ENCODE measurements around the gene COPS2. TPM values are rescaled to one million over a fixed set of nuclear protein-coding genes. Genes with fewer than 3 reads are reported as not detected.
"Not testable (repeated sequence)": the region's sequence is repeated elsewhere in the genome, so short reads cannot be mapped to it uniquely, and the experiment has no call there.

The COPS2 gene
- total and polyA plus RNA-seq, 9 of the 15 experiments (the other 6 are each of a cell fraction or from before 2014, with no cell fraction given) = 66.4 to 154 (median 117) TPM

DNA sequence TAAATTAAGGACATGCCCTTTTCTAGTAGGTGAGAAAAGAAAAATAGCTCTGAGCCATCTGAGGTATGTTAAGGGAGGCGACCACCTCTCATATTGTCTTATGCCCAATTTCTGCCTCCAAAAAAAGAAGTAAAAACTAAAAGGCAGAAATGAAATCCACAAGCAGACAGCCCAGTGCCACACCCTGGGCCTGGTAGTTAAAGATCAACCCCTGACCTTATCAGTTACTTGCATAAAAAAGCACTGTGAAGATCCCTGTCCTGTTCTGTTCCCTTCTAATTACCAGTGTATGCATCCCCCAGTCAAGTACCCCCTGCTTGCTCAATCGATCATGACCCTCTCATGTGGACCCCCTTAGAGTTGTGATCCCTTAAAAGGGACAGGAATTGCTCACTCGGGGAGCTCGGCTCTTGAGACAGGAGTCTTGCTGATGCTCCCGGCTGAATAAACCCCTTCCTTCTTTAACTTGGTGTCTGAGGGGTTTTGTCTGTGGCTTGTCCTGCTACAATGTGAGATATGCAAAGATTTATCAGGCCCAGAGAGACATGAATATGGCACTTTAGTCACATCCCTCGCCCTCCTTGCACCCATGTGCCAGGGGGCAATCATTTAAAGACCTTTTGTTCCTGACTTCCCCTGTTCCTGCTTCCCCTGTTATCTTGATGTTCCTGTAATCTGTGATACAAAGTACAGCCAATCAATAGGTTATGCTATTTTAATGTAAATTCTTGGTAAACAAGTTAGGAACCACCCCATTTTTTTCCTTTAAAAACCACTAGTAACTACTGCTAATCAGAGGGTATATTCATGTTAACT lies 20.4 kb upstream of the COPS2 start:
- BruUV-seq (replicated peaks); in situ Hi-C loops (cut with MboI); H3K27me3 ChIP-seq (ENCODE audit: control insufficient read depth in 2 of 2, insufficient read depth in 2 of 2, low read length in 2 of 2); ATAC-seq; H2AFZ ChIP-seq (ENCODE audit: low read depth, low read length); FAIRE-seq; H3K9me3 ChIP-seq (replicated peaks; ENCODE audit: control insufficient read depth, insufficient read depth, low read depth, low read length); H3K9me1 ChIP-seq (ENCODE audit: control insufficient read depth, insufficient read depth, low read length); H3K4me2 ChIP-seq (ENCODE audit: insufficient read depth, low read length); DNase-seq (ENCODE audit: extremely low read depth in 1 of 4, low spot score in 3 of 4); H4K20me1 ChIP-seq (replicated peaks; ENCODE audit: control insufficient read depth, insufficient read depth, low read length); H3K9ac ChIP-seq (ENCODE audit: insufficient read depth in 1 of 2, low read depth in 2 of 2, low read length in 2 of 2); H3K4me3 ChIP-seq; CTCF ChIA-PET (ENCODE audit: low intra/inter-chr PET ratio); H3K27ac ChIP-seq (ENCODE audit: extremely low read depth, low read depth, low read length); POLR2A ChIA-PET: not testable (repeated sequence)
- TF ChIP-seq, protein P1, sequence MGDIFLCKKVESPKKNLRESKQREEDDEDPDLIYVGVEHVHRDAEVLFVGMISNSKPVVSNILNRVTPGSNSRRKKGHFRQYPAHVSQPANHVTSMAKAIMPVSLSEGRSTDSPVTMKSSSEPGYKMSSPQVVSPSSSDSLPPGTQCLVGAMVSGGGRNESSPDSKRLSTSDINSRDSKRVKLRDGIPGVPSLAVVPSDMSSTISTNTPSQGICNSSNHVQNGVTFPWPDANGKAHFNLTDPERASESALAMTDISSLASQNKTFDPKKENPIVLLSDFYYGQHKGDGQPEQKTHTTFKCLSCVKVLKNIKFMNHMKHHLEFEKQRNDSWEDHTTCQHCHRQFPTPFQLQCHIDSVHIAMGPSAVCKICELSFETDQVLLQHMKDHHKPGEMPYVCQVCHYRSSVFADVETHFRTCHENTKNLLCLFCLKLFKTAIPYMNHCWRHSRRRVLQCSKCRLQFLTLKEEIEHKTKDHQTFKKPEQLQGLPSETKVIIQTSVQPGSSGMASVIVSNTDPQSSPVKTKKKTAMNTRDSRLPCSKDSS (IDR thresholded peaks at IDR 0.05; ENCODE audit: low read depth, partially characterized antibody) = peak; percentile 61
- TF ChIP-seq TRIM24 (IDR thresholded peaks at IDR 0.05) (peak; percentile 41 to 58; a peak in 1 of 4 replicates), CC2D1A (IDR thresholded peaks at IDR 0.05) (0 out of 2 replicates have a peak, but pooled peaks have one; percentile 12), CBX1 (IDR thresholded peaks at IDR 0.05; ENCODE audit: low read depth) (0 out of 2 replicates have a peak, but pooled peaks have one; percentile 25), TRIM28 (IDR thresholded peaks at IDR 0.05) (peak; percentile 75; the same call in 1 of the 2 replicates)
- peaks cover 30% of the 10 kb centered on the region for H3K36me3 ChIP-seq (ENCODE audit: control insufficient read depth, insufficient read depth, low read length)
- peaks cover 84% of the 10 kb centered on the region for H3K79me2 ChIP-seq (ENCODE audit: control insufficient read depth, insufficient read depth, low read length)
- intact Hi-C loops (cut with micrococcal nuclease) = loop anchor here (10.0 kb wide), 1 partner anchor 439 kb away; no protein-coding TSS in a partner anchor
- H3K4me1 ChIP-seq (replicated peaks in 1 of 2; ENCODE audit: control insufficient read depth in 2 of 2, insufficient read depth in 2 of 2, low read length in 2 of 2) = peaks cover 0 to 12% of the 10 kb centered on the region in 2 experiments; a peak in 4 of 5 replicates
- WGBS (ENCODE audit: insufficient coverage, low coverage, missing lambda C conversion rate) = 83% methylated on average over 5 of the region's 6 CpGs
